NCI-H2227 (cell line): ENCODE results near the gene MALAT1.
A peak's percentile ranks its signal among the peaks of the same experiment; 100 is the strongest.
"Not testable (repeated sequence)": the region's sequence is repeated elsewhere in the genome, so short reads cannot be mapped to it uniquely, and the experiment has no call there.

Experiments used
- DNase-seq: peaks from one replicate; lab custom pipeline; 2025; ENCODE audit not compliant: unreplicated experiment; lab: John Stamatoyannopoulos, UW

Gene MALAT1

DNA sequence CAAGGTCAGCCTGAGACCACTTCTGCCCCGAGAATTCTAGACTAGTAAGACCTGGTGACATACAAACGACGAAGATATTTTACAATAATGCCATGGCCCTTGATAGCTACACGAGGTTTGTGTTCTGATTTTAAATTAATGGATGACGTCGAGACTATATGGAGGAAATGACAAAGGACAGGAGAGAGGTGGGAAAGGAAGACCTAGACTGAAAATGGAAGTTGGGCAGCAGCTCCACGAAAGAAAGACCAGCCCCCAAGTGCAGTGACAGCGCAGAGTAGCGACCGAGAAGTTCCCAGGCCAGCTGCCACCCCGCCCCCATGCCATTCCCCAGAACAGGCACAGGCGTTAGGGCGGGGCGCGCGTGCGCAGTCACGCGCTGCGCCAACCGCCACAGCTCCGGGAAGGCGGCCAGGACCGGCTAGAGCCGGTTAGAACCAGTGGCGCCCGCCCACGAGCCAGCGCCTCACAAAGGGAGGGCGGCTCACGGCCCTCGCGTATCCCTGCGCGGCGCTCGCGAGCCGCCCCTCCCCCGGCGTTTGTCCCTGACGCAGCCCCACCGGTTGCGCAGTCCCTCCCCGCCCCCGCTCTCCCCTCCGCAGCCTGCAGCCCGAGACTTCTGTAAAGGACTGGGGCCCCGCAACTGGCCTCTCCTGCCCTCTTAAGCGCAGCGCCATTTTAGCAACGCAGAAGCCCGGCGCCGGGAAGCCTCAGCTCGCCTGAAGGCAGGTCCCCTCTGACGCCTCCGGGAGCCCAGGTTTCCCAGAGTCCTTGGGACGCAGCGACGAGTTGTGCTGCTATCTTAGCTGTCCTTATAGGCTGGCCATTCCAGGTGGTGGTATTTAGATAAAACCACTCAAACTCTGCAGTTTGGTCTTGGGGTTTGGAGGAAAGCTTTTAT, 1.5 kb upstream of the MALAT1 start:
- DNase-seq, result peak; percentile 99

DNA sequence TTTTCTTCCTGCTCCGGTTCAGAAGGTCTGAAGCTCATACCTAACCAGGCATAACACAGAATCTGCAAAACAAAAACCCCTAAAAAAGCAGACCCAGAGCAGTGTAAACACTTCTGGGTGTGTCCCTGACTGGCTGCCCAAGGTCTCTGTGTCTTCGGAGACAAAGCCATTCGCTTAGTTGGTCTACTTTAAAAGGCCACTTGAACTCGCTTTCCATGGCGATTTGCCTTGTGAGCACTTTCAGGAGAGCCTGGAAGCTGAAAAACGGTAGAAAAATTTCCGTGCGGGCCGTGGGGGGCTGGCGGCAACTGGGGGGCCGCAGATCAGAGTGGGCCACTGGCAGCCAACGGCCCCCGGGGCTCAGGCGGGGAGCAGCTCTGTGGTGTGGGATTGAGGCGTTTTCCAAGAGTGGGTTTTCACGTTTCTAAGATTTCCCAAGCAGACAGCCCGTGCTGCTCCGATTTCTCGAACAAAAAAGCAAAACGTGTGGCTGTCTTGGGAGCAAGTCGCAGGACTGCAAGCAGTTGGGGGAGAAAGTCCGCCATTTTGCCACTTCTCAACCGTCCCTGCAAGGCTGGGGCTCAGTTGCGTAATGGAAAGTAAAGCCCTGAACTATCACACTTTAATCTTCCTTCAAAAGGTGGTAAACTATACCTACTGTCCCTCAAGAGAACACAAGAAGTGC, 661 bp upstream of the MALAT1 start:
- DNase-seq, result peak; percentile 61

DNA sequence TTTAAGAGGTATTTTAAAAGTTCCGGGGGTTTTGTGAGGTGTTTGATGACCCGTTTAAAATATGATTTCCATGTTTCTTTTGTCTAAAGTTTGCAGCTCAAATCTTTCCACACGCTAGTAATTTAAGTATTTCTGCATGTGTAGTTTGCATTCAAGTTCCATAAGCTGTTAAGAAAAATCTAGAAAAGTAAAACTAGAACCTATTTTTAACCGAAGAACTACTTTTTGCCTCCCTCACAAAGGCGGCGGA, 193 bp upstream of the MALAT1 start:
- DNase-seq, result no peak

DNA sequence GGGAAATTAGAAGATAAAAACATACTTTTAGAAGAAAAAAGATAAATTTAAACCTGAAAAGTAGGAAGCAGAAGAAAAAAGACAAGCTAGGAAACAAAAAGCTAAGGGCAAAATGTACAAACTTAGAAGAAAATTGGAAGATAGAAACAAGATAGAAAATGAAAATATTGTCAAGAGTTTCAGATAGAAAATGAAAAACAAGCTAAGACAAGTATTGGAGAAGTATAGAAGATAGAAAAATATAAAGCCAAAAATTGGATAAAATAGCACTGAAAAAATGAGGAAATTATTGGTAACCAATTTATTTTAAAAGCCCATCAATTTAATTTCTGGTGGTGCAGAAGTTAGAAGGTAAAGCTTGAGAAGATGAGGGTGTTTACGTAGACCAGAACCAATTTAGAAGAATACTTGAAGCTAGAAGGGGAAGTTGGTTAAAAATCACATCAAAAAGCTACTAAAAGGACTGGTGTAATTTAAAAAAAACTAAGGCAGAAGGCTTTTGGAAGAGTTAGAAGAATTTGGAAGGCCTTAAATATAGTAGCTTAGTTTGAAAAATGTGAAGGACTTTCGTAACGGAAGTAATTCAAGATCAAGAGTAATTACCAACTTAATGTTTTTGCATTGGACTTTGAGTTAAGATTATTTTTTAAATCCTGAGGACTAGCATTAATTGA, 1.0 kb downstream of the MALAT1 start:
- no peak for DNase-seq

DNA sequence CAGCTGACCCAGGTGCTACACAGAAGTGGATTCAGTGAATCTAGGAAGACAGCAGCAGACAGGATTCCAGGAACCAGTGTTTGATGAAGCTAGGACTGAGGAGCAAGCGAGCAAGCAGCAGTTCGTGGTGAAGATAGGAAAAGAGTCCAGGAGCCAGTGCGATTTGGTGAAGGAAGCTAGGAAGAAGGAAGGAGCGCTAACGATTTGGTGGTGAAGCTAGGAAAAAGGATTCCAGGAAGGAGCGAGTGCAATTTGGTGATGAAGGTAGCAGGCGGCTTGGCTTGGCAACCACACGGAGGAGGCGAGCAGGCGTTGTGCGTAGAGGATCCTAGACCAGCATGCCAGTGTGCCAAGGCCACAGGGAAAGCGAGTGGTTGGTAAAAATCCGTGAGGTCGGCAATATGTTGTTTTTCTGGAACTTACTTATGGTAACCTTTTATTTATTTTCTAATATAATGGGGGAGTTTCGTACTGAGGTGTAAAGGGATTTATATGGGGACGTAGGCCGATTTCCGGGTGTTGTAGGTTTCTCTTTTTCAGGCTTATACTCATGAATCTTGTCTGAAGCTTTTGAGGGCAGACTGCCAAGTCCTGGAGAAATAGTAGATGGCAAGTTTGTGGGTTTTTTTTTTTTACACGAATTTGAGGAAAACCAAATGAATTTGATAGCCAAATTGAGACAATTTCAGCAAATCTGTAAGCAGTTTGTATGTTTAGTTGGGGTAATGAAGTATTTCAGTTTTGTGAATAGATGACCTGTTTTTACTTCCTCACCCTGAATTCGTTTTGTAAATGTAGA, 1.7 kb downstream of the MALAT1 start:
- DNase-seq, result peak; percentile 65

DNA sequence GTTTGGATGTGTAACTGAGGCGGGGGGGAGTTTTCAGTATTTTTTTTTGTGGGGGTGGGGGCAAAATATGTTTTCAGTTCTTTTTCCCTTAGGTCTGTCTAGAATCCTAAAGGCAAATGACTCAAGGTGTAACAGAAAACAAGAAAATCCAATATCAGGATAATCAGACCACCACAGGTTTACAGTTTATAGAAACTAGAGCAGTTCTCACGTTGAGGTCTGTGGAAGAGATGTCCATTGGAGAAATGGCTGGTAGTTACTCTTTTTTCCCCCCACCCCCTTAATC, 2.3 kb downstream of the MALAT1 start:
- DNase-seq, result peak; percentile 33

DNA sequence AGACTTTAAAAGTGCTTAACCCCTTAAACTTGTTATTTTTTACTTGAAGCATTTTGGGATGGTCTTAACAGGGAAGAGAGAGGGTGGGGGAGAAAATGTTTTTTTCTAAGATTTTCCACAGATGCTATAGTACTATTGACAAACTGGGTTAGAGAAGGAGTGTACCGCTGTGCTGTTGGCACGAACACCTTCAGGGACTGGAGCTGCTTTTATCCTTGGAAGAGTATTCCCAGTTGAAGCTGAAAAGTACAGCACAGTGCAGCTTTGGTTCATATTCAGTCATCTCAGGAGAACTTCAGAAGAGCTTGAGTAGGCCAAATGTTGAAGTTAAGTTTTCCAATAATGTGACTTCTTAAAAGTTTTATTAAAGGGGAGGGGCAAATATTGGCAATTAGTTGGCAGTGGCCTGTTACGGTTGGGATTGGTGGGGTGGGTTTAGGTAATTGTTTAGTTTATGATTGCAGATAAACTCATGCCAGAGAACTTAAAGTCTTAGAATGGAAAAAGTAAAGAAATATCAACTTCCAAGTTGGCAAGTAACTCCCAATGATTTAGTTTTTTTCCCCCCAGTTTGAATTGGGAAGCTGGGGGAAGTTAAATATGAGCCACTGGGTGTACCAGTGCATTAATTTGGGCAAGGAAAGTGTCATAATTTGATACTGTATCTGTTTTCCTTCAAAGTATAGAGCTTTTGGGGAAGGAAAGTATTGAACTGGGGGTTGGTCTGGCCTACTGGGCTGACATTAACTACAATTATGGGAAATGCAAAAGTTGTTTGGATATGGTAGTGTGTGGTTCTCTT, 2.8 kb downstream of the MALAT1 start:
- DNase-seq, result peak; percentile 33

DNA sequence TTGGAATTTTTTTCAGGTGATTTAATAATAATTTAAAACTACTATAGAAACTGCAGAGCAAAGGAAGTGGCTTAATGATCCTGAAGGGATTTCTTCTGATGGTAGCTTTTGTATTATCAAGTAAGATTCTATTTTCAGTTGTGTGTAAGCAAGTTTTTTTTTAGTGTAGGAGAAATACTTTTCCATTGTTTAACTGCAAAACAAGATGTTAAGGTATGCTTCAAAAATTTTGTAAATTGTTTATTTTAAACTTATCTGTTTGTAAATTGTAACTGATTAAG, 3.4 kb downstream of the MALAT1 start:
- DNase-seq, result no peak

DNA sequence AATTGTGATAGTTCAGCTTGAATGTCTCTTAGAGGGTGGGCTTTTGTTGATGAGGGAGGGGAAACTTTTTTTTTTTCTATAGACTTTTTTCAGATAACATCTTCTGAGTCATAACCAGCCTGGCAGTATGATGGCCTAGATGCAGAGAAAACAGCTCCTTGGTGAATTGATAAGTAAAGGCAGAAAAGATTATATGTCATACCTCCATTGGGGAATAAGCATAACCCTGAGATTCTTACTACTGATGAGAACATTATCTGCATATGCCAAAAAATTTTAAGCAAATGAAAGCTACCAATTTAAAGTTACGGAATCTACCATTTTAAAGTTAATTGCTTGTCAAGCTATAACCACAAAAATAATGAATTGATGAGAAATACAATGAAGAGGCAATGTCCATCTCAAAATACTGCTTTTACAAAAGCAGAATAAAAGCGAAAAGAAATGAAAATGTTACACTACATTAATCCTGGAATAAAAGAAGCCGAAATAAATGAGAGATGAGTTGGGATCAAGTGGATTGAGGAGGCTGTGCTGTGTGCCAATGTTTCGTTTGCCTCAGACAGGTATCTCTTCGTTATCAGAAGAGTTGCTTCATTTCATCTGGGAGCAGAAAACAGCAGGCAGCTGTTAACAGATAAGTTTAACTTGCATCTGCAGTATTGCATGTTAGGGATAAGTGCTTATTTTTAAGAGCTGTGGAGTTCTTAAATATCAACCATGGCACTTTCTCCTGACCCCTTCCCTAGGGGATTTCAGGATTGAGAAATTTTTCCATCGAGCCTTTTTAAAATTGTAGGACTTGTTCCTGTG, 3.9 kb downstream of the MALAT1 start:
- peak; percentile 36 for DNase-seq

DNA sequence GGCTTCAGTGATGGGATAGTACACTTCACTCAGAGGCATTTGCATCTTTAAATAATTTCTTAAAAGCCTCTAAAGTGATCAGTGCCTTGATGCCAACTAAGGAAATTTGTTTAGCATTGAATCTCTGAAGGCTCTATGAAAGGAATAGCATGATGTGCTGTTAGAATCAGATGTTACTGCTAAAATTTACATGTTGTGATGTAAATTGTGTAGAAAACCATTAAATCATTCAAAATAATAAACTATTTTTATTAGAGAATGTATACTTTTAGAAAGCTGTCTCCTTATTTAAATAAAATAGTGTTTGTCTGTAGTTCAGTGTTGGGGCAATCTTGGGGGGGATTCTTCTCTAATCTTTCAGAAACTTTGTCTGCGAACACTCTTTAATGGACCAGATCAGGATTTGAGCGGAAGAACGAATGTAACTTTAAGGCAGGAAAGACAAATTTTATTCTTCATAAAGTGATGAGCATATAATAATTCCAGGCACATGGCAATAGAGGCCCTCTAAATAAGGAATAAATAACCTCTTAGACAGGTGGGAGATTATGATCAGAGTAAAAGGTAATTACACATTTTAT, 4.6 kb downstream of the MALAT1 start:
- DNase-seq, result no peak

DNA sequence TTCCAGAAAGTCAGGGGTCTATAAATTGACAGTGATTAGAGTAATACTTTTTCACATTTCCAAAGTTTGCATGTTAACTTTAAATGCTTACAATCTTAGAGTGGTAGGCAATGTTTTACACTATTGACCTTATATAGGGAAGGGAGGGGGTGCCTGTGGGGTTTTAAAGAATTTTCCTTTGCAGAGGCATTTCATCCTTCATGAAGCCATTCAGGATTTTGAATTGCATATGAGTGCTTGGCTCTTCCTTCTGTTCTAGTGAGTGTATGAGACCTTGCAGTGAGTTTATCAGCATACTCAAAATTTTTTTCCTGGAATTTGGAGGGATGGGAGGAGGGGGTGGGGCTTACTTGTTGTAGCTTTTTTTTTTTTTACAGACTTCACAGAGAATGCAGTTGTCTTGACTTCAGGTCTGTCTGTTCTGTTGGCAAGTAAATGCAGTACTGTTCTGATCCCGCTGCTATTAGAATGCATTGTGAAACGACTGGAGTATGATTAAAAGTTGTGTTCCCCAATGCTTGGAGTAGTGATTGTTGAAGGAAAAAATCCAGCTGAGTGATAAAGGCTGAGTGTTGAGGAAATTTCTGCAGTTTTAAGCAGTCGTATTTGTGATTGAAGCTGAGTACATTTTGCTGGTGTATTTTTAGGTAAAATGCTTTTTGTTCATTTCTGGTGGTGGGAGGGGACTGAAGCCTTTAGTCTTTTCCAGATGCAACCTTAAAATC, 5.3 kb downstream of the MALAT1 start:
- DNase-seq, result peak; percentile 41

DNA sequence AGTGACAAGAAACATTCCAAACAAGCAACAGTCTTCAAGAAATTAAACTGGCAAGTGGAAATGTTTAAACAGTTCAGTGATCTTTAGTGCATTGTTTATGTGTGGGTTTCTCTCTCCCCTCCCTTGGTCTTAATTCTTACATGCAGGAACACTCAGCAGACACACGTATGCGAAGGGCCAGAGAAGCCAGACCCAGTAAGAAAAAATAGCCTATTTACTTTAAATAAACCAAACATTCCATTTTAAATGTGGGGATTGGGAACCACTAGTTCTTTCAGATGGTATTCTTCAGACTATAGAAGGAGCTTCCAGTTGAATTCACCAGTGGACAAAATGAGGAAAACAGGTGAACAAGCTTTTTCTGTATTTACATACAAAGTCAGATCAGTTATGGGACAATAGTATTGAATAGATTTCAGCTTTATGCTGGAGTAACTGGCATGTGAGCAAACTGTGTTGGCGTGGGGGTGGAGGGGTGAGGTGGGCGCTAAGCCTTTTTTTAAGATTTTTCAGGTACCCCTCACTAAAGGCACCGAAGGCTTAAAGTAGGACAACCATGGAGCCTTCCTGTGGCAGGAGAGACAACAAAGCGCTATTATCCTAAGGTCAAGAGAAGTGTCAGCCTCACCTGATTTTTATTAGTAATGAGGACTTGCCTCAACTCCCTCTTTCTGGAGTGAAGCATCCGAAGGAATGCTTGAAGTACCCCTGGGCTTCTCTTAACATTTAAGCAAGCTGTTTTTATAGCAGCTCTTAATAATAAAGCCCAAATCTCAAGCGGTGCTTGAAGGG, 6.0 kb downstream of the MALAT1 start:
- DNase-seq, result peak; percentile 35

DNA sequence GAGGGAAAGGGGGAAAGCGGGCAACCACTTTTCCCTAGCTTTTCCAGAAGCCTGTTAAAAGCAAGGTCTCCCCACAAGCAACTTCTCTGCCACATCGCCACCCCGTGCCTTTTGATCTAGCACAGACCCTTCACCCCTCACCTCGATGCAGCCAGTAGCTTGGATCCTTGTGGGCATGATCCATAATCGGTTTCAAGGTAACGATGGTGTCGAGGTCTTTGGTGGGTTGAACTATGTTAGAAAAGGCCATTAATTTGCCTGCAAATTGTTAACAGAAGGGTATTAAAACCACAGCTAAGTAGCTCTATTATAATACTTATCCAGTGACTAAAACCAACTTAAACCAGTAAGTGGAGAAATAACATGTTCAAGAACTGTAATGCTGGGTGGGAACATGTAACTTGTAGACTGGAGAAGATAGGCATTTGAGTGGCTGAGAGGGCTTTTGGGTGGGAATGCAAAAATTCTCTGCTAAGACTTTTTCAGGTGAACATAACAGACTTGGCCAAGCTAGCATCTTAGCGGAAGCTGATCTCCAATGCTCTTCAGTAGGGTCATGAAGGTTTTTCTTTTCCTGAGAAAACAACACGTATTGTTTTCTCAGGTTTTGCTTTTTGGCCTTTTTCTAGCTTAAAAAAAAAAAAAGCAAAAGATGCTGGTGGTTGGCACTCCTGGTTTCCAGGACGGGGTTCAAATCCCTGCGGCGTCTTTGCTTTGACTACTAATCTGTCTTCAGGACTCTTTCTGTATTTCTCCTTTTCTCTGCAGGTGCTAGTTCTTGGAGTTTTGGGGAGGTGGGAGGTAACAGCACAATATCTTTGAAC, 6.8 kb downstream of the MALAT1 start:
- DNase-seq, result peak; percentile 35

DNA sequence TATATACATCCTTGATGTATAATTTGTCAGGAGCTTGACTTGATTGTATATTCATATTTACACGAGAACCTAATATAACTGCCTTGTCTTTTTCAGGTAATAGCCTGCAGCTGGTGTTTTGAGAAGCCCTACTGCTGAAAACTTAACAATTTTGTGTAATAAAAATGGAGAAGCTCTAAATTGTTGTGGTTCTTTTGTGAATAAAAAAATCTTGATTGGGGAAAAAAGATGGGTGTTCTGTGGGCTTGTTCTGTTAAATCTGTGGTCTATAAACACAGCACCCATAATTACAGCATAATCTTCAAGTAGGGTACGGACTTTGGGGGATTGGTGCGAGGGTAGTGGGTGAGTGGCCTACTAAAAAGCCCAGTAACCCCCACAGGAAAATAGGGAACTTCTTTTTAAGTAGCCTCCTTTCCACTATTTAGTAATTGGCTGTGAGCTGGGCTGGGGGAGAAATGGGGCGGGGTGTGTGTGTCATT, 7.5 kb downstream of the MALAT1 start:
- DNase-seq, result no peak

DNA sequence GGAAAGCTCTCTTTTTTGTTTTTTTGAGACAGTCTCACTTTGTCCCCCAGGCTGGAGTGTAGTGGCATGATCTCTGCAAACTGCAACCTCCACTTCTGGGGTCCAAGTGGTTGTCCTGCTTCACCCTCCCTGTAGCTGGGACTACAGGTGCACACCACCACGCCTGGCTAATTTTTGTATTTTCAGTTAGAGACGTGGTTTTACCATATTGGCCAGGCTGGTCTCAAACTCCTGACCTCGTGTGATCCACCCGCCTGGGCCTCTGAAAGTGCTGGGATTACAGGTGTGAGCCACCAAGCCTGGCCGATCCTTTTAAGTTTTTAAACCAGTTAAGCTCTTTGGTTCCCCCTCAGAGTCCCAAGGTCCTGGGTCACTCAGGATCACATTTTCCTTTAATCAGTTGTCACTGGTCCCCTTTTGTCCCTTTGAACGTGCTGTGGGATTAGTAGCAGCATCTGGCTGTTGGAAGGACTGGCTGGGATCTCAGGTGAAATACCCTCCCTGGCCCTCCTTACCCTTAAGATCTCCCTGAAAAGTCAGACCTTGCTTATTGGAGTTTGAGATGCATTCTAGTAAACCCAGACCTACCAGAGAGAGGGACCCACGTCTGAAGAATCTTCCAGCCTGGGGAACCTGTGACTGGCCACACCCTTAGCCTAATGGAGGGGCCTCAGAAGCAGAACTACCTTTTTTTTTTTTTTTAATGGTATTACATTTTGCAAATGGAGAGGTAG, 8.1 kb downstream of the MALAT1 start:
- peak; percentile 85 for DNase-seq

DNA sequence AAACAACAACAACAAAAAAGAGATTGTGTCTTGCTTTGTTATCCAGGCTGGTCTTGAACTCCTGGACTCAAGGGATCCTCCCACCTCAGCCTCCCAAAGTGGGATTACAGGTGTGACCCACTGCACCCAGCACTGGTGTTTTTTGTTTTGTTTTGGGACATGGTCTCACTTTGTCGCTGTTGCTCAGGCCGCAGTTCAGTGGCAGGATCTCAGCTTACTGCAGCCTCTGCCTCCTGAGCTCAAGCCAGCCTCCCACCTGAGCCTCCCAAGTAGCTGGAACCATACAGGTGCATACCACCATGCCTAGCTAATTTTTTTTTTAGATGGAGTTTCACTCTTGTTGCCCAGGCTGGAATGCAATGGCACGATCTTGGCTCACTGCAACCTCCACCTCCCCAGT, 13.5 kb downstream of the MALAT1 start:
- DNase-seq, result not testable (repeated sequence)
